Natural killer cell (primary cell): Measurements from ENCODE around the gene PTPRN2. TPM values are rescaled to one million over a fixed set of nuclear protein-coding genes. Genes with fewer than 3 reads are reported as not detected.
A peak's percentile ranks its signal among the peaks of the same experiment; 100 is the strongest.

Experiments
- ATAC-seq, 3 donors: fragments of 150-1000 bp in 2 of 3; fragments of 200-7000 bp in 1 of 3; cut with Tn5 transposase; 1 replicate in 1 of 3; 2 replicates in 2 of 3; pipeline ENCODE4 v1.10.0; 2021; ENCODE audit warnings: mild to moderate bottlenecking in 2 of 3, moderate library complexity in 2 of 3
- DNase-seq, 2 donors: peaks; one replicate each; pipeline versions ENCODE4 v3.0.0 to v3.0.0-alpha.2; 2013 to 2021; ENCODE audit warnings: mixed read lengths in 1 of 2
- H3K27ac ChIP-seq: one replicate; pipeline ENCODE4 v1.5.1; 2013; ENCODE audit warnings: mild to moderate bottlenecking, low read length
- H3K27me3 ChIP-seq: one replicate; pipeline ENCODE4 v1.6.1; 2013; ENCODE audit warnings: low read length; ENCODE audit not compliant: control insufficient read depth, insufficient read depth
- H3K36me3 ChIP-seq: one replicate; pipeline ENCODE4 v1.6.1; 2013; ENCODE audit warnings: low read length; ENCODE audit not compliant: control insufficient read depth, insufficient read depth
- H3K4me1 ChIP-seq: one replicate; pipeline ENCODE4 v1.6.1; 2013; ENCODE audit warnings: low read length; ENCODE audit not compliant: control insufficient read depth, insufficient read depth
- H3K4me3 ChIP-seq: one replicate; pipeline ENCODE4 v1.5.1; 2013; ENCODE audit warnings: low read length
- H3K9me3 ChIP-seq: one replicate; pipeline ENCODE4 v1.6.1; 2013; ENCODE audit warnings: low read length; ENCODE audit not compliant: control insufficient read depth, insufficient read depth
- H3K27ac Mint-ChIP-seq, 2 donors: one replicate each; pipeline ENCODE4 v1.8.0; 2022; ENCODE audit warnings: mild to moderate bottlenecking in 2 of 2, mixed read lengths in 2 of 2, moderate library complexity in 1 of 2
- H3K27me3 Mint-ChIP-seq, 2 donors: one replicate each; pipeline ENCODE4 v1.8.0; 2022; ENCODE audit warnings: low read depth in 2 of 2, mixed read lengths in 2 of 2
- H3K36me3 Mint-ChIP-seq: one replicate; pipeline ENCODE4 v1.8.0; 2022; ENCODE audit warnings: mixed read lengths
- H3K4me1 Mint-ChIP-seq, 2 donors: one replicate each; pipeline ENCODE4 v1.8.0; 2022; ENCODE audit warnings: mixed read lengths in 2 of 2
- H3K4me3 Mint-ChIP-seq: one replicate; pipeline ENCODE4 v1.8.0; 2022; ENCODE audit warnings: mild to moderate bottlenecking, moderate library complexity, mixed read lengths
- H3K9me3 Mint-ChIP-seq, 2 donors: one replicate each; pipeline ENCODE4 v1.8.0; 2022; ENCODE audit warnings: mixed read lengths in 2 of 2
- CTCF ChIP-seq: fragments of 200-600 bp; IDR thresholded peaks from one replicate; pipeline ENCODE4 v1.8.0; 2022; ENCODE audit warnings: antibody characterized with exemption
- WGBS: methylation state at CpG from one replicate; pipeline ENCODE4 v1.1.7; 2013; ENCODE audit warnings: missing lambda C conversion rate; ENCODE audit not compliant: insufficient coverage; 5-methylcytosine and 5-hydroxymethylcytosine counted together
- intact Hi-C: fragments of 100-400 bp; cut with micrococcal nuclease; formaldehyde crosslinking; loops from one replicate; pipeline ENCODE4 v1.14.2; 2022
- total RNA-seq, 4 donors: library from RNA; stranded (reverse); fragments of 120-200 nt in 1 of 4; gene quantifications; one replicate each; pipeline versions ENCODE4 v1.2.3 to v1.2.4, GENCODE V29; 2013 to 2022

PTPRN2 gene
- total RNA-seq, 3 donors from 2014 or later (not counting 1 experiment from before 2014, with no cell fraction given) = 1.3 to 2.5 (median 1.9) TPM

DNA sequence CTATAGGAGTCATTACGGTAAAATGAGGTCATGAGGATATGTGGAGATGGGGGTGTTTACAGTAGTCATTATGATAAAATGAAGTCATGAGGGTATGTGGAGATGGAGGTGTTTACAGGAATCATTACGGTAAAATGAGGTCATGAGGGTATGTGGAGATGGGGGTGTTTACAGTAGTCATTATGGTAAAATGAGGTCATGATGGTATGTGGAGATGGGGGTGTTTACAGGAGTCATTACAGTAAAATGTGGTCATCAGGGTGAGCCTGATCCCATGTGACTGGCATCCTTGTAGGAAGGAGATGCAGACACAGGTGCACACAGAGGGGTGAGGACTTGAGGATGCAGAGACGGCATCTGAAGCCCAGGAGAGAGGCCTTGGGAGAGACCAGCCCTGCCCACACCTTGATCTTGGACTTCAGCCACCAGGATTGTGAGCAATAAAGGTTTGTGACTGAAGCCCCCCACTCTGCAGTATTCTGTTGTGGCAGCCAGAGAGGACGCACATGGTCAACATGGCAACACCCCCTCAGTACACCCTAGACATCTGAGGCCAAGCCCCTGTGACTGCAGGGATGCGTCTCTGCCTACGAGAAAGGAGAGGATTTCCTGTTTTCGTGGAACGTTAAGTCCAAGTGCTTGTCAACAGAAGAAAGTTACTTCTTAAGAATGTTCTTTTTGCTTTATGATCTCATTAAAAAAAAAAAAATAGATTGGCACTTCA is 706.4 kb downstream of the PTPRN2 start:
- Histone ChIP-seq H3K36me3 (no peaks in the 10 kb centered on the region), H3K27ac (no peak overlapping the region), H3K9me3 (no peaks in the 10 kb centered on the region), H3K27me3 (no peaks in the 10 kb centered on the region), H3K4me1 (no peaks in the 10 kb centered on the region), H3K4me3 (no peak overlapping the region)
- H3K36me3 Mint-ChIP-seq = no peaks in the 10 kb centered on the region
- DNase-seq (peak in 1 of 2 donors; percentile 29), ATAC-seq (no peak)
- no peak overlapping the region for H3K4me3 Mint-ChIP-seq
- intact Hi-C loops = no loop called here
- no peaks in the 10 kb centered on the region for H3K9me3 Mint-ChIP-seq
- H3K27me3 Mint-ChIP-seq = no peaks in the 10 kb centered on the region
- no peaks in the 10 kb centered on the region for H3K4me1 Mint-ChIP-seq
- TF ChIP-seq CTCF = no peak
- WGBS = 67% methylated on average over 8 of the region's 8 CpGs
- no peak overlapping the region for H3K27ac Mint-ChIP-seq

GRCh38 chr7:157879391-157879790 is 708.2 kb downstream of the PTPRN2 start:
- no peaks in the 10 kb centered on the region for H3K36me3 Mint-ChIP-seq
- Histone ChIP-seq H3K4me1 (peaks cover 6% of the 10 kb centered on the region), H3K27me3 (no peaks in the 10 kb centered on the region), H3K27ac (no peak overlapping the region), H3K36me3 (no peaks in the 10 kb centered on the region), H3K4me3 (no peak overlapping the region), H3K9me3 (no peaks in the 10 kb centered on the region)
- peaks cover 0 to 3% of the 10 kb centered on the region in 2 donors for H3K27me3 Mint-ChIP-seq
- H3K4me1 Mint-ChIP-seq = peaks cover 0 to 10% of the 10 kb centered on the region in 2 donors
- H3K4me3 Mint-ChIP-seq = no peak overlapping the region
- intact Hi-C loops = no loop called here
- whole genome bisulfite sequencing = 89% methylated on average over 10 of the region's 10 CpGs
- no peak for DNase-seq
- TF ChIP-seq CTCF = no peak
- H3K9me3 Mint-ChIP-seq = no peaks in the 10 kb centered on the region
- no peak for ATAC-seq
- H3K27ac Mint-ChIP-seq = no peak overlapping the region

DNA sequence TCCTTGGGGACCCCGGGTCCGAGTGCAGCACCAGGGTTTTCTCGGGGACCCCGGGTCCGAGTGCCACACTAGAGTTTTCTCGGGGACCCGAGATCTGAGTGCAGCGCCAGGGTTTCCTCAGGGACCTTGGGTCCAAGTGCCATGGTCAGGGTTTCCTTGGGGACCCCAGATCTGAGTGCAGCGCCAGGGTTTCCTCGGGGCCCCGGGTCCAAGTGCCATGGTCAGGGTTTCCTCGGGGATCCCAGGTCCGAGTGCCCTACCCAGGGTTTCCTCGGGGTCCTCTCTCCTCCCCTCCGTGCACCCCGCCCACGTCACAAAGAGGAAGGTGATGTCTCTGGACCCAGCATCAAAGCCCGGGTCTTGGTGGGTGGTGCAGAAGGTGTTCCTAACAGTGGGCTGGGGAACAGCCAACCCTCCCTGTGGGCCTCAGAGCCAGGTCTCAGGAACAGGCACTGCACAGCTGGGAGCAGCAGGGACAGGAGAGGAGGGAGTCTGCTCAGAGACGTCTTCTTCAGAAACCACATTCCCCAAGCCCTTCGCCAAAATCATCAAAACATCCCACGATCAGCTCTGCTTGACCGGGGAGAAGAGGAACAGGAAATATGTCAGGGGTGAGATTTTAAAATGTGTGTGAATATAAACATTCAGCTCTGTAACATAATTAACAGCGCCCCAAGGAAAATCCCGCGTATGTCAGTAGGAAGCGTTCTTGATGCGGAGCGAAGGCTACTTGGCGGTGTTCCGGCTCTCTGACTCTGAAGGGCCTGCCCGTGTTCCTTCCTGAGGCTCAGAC is 710.1 kb downstream of the PTPRN2 start:
- no peak for TF ChIP-seq CTCF
- peaks cover 0 to 12% of the 10 kb centered on the region in 2 donors for H3K4me1 Mint-ChIP-seq
- Histone ChIP-seq H3K4me1 (peaks cover 6% of the 10 kb centered on the region), H3K27me3 (no peaks in the 10 kb centered on the region), H3K9me3 (no peaks in the 10 kb centered on the region), H3K4me3 (no peak overlapping the region), H3K27ac (no peak overlapping the region), H3K36me3 (no peaks in the 10 kb centered on the region)
- no peaks in the 10 kb centered on the region for H3K36me3 Mint-ChIP-seq
- no peak overlapping the region for H3K4me3 Mint-ChIP-seq
- H3K9me3 Mint-ChIP-seq = no peaks in the 10 kb centered on the region
- intact Hi-C loops = no loop called here
- WGBS = 71% methylated on average over 27 of the region's 31 CpGs
- H3K27me3 Mint-ChIP-seq = peaks cover 0 to 3% of the 10 kb centered on the region in 2 donors
- H3K27ac Mint-ChIP-seq = no peak overlapping the region
- ATAC-seq (no peak), DNase-seq (no peak)
